LHCN-M2 (cell line): ENCODE data around the gene SHISA5. TPM values are rescaled to one million over a fixed set of nuclear protein-coding genes. Genes with fewer than 3 reads are reported as not detected.

Experiments used
- DNase-seq: peaks from one replicate; pipeline ENCODE4 v3.0.0-alpha.2; 2012; ENCODE audit warnings: low read depth
- total RNA-seq: library from RNA; depleted of rRNA; stranded (reverse); fragments of >200 nt; gene quantifications from 2 replicates; pipeline ENCODE4 v1.2.3, GENCODE V29; 2014

SHISA5 gene
- total RNA-seq, 1 experiment from 2014 or later: 227 TPM

GRCh38 chr3:48459773-48460516, 44.0 kb downstream of the SHISA5 start:
- no peak for DNase-seq

GRCh38 chr3:48459331-48459730, 44.6 kb downstream of the SHISA5 start:
- DNase-seq: no peak

- DNase-seq: no peak
These were observed 47.5 kb downstream of the SHISA5 start for GRCh38 chr3:48456456-48456855.

DNA sequence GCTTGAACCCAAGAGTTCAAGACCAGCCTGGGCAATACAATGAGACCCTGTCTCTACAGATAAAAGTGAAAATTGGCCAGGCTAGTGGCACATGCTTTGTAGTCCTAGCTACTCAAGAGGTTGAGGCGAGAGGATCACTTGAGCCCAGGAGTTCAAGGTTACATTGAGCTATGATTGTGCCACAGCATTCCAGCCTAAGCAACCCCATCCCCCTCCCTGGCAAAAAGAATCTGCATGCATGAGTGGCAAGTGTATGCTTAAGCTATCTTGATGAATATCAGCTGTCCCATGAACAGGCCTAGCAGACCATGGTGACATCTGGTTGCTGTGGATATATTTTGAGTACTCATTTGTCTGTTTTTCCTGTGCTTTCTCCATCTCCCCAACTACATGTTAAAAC, 52.7 kb downstream of the SHISA5 start:
- DNase-seq: no peak

DNA sequence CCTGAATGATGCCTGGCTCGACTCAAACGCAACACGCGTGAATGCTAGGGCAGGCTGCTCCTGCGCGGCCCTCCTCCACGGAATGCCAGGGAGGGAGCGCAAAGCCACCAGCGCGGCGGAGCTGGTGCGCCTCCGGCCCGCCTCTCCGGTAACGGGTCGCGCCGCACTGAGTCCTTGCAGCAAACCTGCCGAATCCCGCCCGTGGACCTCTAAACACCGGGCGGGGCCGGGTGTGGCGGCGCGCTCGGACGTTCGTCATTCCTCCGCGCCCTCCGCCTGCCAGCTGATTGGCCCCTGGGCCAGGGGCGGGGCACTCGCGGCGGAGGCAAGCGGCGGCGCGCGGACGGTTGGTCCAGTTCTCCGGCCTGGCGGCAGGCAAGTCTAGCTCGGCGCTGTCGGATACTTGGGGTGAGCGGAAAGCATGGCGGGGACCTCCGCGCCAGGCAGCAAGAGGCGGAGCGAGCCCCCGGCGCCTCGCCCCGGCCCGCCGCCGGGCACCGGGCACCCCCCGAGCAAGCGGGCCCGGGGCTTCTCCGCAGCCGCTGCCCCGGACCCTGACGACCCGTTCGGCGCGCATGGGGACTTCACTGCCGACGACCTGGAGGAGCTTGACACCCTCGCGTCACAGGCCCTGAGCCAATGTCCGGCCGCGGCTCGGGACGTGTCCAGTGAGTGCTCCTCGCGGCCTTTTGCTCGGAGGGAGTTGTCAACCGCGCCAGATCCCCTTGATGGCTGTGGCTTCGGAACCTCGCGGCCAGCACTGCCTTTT, 57.4 kb downstream of the SHISA5 start, which contains the start of gene ATRIP:
ATRIP (plus strand) TSS at position 313 of the 769 bp plus-strand sequence; CDS start at position 422, 109 bp downstream.
- DNase-seq: peak; percentile 83

GRCh38 chr3:48446043-48446424, 57.9 kb downstream of the SHISA5 start:
- no peak for DNase-seq

- DNase-seq: no peak
These were observed 58.6 kb downstream of the SHISA5 start for GRCh38 chr3:48445277-48445882.

- DNase-seq: no peak
These were observed 62.0 kb downstream of the SHISA5 start for GRCh38 chr3:48441940-48442339.

DNA sequence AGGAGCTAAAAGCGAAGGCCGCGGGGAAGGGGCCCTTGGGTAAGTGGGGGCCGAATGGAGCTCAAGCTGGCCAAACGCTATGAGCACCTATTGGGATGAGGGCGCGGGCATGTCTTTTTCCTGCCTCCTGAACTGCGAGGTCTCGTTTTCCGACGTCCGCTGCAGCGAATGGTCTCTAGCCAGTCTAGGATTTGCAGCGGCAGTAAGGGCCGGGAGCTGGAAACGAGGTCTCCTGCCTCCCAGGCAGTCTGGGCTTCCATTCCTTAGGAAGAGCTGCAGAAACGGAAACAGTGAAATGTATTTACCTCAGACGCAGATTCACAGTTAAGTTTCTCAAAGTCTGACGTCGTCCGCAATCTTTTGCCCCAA, 63.4 kb downstream of the SHISA5 start:
- DNase-seq: no peak

DNA sequence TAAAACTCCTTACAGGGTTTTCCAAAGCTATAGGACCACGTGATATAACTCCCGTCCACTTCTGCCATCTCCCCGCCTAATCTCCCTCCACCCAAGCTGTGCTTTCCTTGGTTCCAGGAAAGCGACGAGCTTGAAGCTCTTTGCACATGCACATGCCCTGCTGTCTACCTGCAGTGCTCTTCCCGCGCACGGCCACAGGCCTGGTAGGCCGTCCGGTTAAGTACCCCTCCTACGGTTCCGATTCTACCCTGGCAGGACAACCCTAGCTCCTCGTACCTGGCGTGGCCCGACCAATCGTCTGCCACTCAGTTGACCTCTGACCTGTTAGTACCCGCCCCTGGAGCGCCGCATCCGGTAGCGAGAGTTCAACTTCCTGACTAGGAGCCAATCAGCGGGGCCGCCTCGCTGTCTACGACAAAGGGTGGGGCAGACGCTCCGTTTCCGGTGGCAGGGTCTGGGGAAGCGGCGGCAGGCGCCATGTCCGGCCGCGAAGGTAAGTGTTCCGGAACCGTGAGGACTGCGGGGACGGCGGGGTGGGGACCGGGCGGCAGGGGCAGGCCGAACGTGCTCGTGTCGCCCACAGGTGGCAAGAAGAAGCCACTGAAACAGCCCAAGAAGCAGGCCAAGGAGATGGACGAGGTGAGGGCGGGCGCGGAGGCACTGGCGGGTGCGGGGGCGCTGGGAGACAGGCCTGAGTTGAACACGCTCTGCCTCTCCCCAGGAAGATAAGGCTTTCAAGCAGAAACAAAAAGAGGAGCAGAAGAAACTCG, 64.0 kb downstream of the SHISA5 start, which contains the start of the genes CCDC51 and TMA7:
CCDC51 (minus strand) TSS at position 300 of the 770 bp plus-strand sequence. CDS start 4,991 bp downstream, outside the sequence.
TMA7 (plus strand) TSS at position 438 of the 770 bp plus-strand sequence; CDS start at position 478, 40 bp downstream.
- peak; percentile 93 for DNase-seq

DNA sequence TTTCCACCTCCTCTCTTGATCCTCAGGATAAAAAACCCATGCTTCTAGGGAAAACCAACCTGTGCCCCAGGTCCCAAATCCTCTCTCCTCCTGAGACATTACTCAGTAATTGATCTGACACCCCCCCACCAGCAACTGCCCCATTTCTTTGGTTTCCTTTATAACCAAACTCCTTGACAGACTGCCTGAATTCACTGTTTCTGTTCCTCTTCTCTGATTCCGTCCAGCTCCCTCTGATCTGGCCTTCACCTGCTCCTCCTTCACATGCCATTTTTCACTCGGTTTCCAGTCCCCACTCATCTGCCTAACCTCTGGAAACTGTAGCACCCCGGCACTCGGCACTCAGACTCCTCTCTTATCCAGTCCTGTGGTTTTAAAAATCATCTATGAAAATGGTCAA, 66.2 kb downstream of the SHISA5 start:
- no peak for DNase-seq

- DNase-seq: no peak
These were observed 67.1 kb downstream of the SHISA5 start for GRCh38 chr3:48436855-48437254.

DNA sequence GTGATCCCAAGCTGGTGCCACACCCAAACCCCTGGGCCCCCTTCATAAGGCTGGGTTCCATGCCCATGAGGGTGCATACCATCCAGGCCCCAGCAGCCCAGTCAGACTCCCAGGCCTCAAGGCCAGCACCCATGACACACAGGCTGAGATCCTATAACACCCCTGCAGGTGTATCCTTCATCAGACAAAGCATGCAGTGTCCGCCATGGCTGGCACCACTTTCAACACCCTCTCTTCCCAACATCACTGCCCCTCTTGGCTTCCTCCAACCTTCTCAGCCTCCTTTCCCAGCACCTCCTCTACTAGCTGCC, 67.5 kb downstream of the SHISA5 start:
- DNase-seq: no peak

GRCh38 chr3:48435774-48436476, 68.0 kb downstream of the SHISA5 start:
- peak; percentile 72 for DNase-seq

GRCh38 chr3:48435223-48435595, 68.8 kb downstream of the SHISA5 start:
- no peak for DNase-seq

DNA sequence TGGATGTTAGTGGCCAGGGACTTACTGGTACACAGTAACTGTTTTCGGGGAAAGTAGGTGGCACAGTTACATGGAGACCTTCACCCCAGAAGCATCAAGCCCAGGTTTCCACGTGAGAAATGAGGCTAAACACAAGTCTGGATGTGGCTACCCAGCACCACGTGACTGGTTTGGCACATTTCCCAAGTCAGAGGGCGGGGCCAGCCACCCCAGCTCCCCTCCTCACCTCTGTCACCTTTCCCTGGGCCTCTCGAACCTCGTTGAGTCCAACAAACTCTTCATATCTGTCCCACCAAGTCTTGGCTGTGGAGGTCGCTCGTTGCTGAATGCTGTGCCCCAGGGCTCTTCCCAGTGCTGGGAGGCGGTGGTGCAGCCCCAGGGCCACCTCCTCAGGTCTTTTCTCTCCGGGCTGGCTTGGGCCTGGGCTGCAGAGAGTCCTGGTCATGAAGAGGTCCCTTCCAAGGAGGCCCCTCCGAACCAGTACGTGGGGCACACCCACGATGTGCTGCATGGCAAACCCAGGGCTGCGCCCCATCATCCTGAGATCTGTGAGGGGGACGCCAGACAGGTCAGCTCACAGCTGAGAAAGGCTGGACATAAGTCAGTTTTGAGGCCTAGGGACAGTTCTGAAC, 69.3 kb downstream of the SHISA5 start:
- no peak for DNase-seq

DNA sequence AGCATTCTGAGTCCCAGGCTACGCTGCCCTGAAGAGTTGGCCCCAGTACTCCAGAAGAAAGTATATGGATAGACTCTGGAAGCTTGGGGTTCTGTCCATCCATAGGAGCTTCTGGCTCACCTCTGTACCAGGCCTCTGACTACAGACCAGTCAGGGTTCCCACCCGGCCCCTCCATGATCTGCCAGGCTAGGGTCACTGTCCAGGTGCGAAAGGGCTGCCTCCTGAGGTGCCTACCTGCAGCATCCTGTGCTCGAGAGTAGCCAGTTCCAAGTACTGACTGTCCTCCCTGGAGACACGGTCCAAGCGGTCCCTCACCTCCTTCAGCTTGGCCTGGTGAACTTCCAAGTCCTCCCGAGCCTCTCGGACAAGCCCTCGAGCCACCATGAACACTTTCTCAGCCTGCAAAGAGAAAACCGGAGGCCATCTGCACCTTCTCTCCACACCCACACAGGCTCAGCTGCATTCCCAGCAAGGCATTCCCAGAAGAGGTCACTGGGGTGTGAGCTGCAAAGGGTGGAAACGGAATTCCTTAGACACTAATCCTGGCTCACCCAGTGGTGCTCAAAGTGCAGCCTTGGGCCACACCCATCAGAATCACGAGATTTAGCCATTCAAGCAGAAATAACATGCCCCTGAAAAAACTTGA, 70.4 kb downstream of the SHISA5 start:
- DNase-seq: peak; percentile 65

DNA sequence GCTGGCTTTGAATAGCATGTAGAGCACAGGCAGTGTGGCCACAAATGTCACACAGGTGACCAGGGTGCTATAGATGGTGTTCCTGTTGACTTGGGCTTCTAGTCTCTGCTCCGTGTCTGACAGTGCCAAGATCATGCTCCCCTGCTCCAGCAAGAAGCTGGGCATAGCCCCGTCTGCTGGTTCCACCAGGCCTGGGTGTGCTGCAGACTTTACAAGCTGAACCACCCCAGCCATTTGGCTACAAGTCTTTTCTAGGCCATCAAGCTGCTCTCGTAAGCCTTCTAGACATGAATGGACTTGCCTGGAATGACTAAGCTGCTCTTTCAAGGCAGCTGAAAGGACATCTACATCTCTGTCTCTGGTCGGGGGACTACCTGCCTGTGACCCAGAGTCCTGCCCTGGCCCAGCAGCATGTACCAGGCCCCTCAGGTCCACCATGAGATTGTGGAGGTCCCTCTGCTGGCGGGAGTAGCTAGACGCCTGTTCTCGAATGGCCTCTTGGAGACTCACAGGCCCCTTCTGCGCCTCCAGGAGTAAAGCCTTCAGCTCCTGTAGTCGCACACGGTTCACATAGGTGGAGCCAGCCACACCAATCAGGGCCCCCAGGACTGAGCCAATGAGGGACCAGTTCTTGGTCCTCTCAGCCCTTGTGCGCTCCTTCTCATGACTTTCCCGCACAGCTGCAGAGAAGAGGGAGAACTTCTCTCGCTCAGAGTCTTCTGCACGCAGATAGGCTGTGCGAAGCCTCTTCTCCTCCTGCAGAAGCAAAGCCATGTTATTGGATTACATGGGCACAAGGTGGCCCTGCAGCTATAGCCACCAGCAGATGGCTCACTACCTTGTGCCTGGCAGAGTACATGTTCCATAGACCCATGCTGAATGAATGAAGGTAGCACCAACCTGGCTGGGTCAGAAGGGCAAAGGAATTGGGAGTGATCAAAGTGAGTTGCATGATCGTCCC, 71.3 kb downstream of the SHISA5 start:
- peak; percentile 45 for DNase-seq
